ENCODE data around the gene CHST12. TPM values are rescaled to one million over a fixed set of nuclear protein-coding genes. Genes with fewer than 3 reads are reported as not detected.

Gene CHST12
- total RNA-seq, 2 donors from 2014 or later = 4.8 to 8.5 TPM

DNA sequence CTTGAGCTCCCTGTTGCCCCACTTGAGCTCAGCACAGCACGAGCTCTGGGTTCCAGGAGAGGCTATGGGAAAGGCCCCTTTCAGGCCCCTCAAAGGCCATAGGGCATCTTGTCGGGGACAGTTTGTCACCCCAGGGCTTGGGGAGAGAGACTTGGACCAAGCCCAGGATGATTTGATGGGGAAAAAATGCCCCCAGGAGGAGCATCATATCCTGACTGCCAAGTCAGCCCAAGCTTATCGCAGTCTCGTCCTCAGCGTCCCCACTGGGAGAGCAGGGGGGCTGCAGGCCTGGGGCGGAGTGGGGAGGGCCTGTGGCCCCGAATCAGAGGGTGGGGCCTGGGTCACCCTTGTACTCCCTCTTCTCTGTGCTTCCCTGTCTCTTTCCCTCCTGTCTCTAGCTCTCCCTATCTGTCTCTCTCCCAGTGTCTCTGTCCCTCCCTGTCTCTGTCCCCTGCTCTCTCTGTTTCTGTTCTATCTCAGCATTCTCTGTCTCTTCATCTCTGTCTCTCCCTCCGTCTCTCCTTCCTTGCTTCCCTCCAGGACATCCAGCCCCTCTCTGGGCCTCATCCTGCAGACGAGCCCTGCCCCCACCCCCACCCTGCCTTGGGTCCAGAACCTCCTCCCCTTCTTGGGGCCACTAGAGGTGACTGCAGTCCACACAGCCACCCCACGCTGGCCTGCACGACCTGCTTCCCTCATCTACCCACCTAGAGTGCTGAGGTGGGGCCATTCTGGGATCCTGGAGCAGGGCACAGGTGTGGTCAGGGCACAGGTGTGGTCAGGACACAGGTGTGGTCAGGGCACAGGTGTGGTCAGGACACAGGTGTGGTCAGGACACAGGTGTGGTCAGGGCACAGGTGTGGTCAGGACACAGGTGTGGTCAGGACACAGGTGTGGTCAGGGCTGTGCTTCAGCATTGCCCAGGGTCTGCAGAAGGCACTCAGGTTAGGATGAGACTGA is 90.1 kb downstream of the CHST12 start:
- Mint-ChIP-seq H3K4me3 (no peak overlapping the region), H3K36me3 (ENCODE audit: low read depth) (no peaks in the 10 kb centered on the region), H3K27me3 (no peaks in the 10 kb centered on the region), H3K4me1 (peaks cover 15% of the 10 kb centered on the region), H3K9me3 (peaks cover 4% of the 10 kb centered on the region), H3K27ac (no peak overlapping the region)
- no peak for ATAC-seq (replicated peaks)

DNA sequence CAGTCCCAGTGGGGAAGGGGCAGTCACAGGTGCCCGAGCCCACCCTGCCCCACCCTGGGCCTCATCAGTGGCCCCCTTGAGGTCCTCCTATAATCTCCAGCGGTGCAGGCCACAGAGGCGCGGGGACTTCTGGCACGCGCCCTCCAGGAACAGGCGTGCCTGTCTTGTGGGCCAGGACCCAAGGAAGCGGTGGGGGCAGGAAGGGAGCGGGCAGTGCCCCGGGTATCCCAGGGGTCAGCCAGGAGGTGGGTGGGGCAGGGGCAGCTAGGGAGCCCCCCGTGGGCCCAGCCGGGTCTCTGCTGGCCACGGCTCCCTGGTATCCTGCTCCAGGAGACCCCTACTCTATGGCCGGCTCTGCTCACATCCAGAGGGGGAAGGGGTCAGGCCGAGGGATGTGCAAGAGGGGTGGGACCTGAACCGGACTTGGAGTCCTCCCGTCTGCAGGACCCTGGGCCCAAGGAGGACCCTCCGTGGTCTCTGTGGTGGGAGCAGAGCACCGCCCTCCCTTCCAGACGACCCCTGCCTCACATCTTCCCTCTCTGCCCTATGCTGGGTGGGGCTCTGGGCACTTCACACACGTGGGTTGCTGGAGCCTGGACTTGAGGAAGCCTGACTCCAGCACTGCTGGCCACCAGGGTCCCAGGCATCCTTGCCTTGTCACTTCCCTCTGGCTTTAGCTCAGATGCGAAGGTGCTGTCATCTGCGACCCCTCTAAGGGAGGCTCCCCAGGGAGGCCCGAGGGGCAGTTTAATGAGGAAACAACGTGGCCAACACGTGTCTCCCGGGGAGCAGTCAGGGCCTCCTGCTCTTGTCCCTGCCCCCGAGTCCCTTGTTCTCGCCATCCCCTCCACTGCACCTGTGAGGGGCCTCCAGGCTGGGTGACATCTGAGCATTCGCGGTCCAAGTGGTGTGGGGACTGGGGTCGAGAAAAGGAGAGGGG is 91.0 kb downstream of the CHST12 start:
- Mint-ChIP-seq H3K4me1 (peaks cover 11% of the 10 kb centered on the region), H3K27ac (no peak overlapping the region), H3K9me3 (peaks cover 4% of the 10 kb centered on the region), H3K36me3 (ENCODE audit: low read depth) (no peaks in the 10 kb centered on the region), H3K27me3 (no peaks in the 10 kb centered on the region), H3K4me3 (no peak overlapping the region)
- no peak for ATAC-seq (replicated peaks)

DNA sequence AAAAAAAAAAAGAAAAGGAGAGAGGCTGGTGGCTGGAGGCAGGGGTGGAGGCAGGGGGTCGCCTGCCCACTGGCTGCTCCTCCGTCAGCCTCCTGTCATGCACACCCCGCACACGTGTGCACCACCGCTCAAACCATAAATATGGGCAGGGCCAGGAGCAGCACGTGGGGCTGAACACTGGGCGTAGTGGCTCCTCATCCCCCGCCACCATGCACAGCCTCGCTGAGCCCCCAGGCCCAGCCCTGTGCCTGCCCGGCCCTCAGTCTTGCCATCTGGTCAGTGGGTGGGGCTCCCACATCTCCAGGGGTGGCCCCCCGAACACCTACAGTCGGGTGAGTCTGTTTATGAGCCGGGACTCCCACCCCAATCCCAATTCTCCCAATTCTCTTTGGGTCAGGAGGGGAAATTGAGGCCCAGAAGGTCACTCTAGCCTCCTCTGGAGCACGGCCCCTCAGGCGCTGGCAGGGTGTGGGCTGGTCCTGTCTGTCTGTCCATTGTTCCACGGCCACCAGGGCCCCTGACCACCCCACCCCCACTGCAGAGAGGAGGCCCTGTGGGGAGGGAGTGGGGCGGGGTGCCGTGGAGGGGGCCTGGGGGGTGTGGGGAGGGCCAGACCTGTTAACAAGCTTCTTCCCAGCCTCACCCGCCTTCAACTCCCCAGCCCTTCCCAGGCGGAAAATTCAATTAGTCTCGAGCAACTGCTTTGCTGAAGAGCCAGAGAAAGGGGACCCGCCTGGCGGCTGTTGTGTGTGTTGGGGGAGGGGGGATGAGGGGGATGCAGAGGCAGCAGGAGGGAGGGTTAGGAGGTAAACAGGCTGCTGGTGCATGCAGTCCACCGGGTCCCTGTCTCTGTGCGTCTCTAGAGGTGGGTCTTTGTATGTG is 92.2 kb downstream of the CHST12 start:
- no peak for ATAC-seq (replicated peaks)
- H3K27me3 Mint-ChIP-seq = no peaks in the 10 kb centered on the region
- no peak overlapping the region for H3K27ac Mint-ChIP-seq
- H3K4me1 Mint-ChIP-seq = peaks cover 11% of the 10 kb centered on the region
- H3K9me3 Mint-ChIP-seq = peaks cover 4% of the 10 kb centered on the region
- no peak overlapping the region for H3K4me3 Mint-ChIP-seq
- H3K36me3 Mint-ChIP-seq (ENCODE audit: low read depth) = no peaks in the 10 kb centered on the region

DNA sequence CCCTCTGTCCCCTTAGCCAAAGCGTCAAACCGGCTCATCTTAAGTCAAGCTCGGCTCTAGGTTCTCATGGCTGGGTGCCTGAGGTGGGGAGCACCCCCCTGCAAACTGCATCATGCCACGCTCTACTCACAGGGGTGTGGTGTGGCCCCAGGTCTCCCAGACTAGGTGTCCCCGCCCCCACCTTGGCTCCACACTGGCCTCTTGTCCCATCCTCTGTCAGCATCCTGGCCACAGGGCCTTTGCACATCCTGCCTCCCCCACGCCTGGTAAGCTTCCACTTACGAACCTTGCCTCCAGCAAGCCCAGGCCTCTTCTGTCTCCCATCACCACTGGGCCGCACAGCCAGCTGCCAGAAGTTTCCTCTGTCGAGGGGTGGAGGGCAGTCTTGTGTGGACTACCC is 93.0 kb downstream of the CHST12 start:
- Mint-ChIP-seq H3K4me3 (no peak overlapping the region), H3K4me1 (peaks cover 10% of the 10 kb centered on the region), H3K9me3 (peaks cover 3% of the 10 kb centered on the region), H3K36me3 (ENCODE audit: low read depth) (no peaks in the 10 kb centered on the region), H3K27ac (no peak overlapping the region), H3K27me3 (no peaks in the 10 kb centered on the region)
- ATAC-seq (replicated peaks) = no peak

DNA sequence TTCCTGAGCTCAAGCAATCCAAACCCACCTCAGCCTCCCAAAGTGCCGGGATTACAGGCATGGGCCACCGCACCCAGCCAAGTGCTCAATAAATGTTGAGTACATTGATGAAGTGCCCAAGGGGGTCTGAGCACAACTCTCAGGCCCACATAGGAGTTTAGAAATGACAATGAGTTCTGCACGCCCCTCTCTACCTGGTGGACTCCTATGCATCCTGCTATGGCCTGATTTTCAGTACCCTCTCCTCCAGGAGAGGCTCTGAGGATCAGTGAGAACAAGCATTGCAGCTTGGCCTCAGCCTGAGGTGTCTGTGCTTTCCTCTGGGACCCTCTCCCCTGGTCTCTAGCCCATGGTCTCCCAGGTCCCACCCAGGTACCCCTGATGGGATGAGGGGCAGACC is 93.7 kb downstream of the CHST12 start:
- no peak for ATAC-seq (replicated peaks)
- no peaks in the 10 kb centered on the region for H3K27me3 Mint-ChIP-seq

DNA sequence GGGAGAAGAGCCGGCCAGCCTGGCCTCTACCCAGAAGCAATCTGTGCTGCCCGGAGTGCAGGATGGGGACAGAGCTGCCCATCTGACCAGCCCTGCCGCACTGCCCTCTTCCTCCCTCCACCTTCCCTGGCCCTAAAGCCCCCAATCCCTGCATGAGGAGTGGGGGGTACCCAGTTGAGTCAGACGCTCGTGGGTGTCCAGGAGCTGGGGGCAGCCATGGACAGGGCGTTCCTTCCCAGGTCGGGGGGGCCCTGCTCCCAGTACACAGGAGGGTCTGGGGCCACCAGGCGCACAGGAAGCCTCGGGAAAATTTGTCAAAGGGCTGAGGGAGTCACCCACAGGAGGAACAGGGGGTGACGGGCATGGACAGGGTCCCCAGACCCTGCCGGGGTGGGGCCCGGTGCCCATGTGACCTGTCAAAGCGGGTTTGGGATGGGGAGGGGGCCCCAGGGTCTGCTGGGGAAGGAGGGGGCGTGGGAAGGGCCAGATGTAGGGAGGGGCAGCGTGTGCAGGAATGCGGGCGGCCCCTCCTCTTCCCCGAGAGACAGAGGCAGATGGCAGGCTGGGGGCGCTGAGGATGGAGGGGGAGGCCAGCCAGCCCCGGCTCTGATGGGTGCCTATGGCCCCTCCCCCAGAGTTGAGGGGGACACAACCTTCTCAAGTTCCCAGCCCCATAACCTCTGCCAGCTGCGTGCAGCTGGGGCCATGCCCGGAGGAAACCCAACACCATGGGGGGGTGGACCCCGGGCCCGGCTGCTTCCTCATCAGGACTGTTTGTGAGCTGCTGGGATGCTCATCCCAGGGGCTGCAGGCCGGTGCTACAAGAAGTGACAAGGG is 94.3 kb downstream of the CHST12 start:
- Mint-ChIP-seq H3K36me3 (ENCODE audit: low read depth) (no peaks in the 10 kb centered on the region), H3K27ac (no peak overlapping the region), H3K4me3 (no peak overlapping the region), H3K4me1 (no peaks in the 10 kb centered on the region), H3K27me3 (no peaks in the 10 kb centered on the region), H3K9me3 (no peaks in the 10 kb centered on the region)
- ATAC-seq (replicated peaks) = no peak

More for the DNA sequence above, 93.7 kb downstream of the CHST12 start:
- Mint-ChIP-seq H3K4me1 (peaks cover 3% of the 10 kb centered on the region), H3K27ac (no peak overlapping the region), H3K9me3 (no peaks in the 10 kb centered on the region), H3K4me3 (no peak overlapping the region), H3K36me3 (ENCODE audit: low read depth) (no peaks in the 10 kb centered on the region)

Other genes with a start within 250 kb of the CHST12 start
- 10 to 100 TPM; 46.7 to 66.0 TPM for gene MAD1L1, start 170.7 kb upstream of the CHST12 start, total RNA-seq
- 10 to 100 TPM; 20.9 to 40.2 TPM for gene MRM2, start 161.4 kb upstream of the CHST12 start, total RNA-seq
- gene NUDT1, start 161.4 kb upstream of the CHST12 start, total RNA-seq = 10 to 100 TPM; 64.5 to 71.9 TPM
- gene SNX8, start 89.2 kb upstream of the CHST12 start, total RNA-seq = 10 to 100 TPM; 23.7 to 31.8 TPM
- gene EIF3B, start 48.8 kb upstream of the CHST12 start, total RNA-seq = 100 to 1,000 TPM; 145 to 283 TPM
- gene GRIFIN, start 72.8 kb downstream of the CHST12 start, total RNA-seq = not detected
- gene LFNG, start 116.2 kb downstream of the CHST12 start, total RNA-seq = 10 to 100 TPM; 42.6 to 48.8 TPM
- 10 to 100 TPM; 34.0 to 42.8 TPM for gene BRAT1, start 151.9 kb downstream of the CHST12 start, total RNA-seq
- 10 to 100 TPM; 11.2 to 15.3 TPM for gene IQCE, start 155.4 kb downstream of the CHST12 start, total RNA-seq
- gene TTYH3, start 228.4 kb downstream of the CHST12 start, total RNA-seq = 10 to 100 TPM; 14.3 to 17.9 TPM

Data from activated T-helper 17 cell treated with anti-CD3 and anti-CD28 coated beads, Interleukin-2, amount 50 U/mL, for 72 hours (primary cell).